Right cardiac atrium (tissue), 5 donors: Measurements from ENCODE around the gene TMEM179. TPM values are rescaled to one million over a fixed set of nuclear protein-coding genes. Genes with fewer than 3 reads are reported as not detected.
A peak's percentile ranks its signal among the peaks of the same experiment; 100 is the strongest.

Experiments used
- ATAC-seq, 2 donors: fragments of 200-7000 bp; cut with Tn5 transposase; one replicate each; pipeline versions ENCODE4 v1.8.0 to v1.9.1; 2020; ENCODE audit warnings: moderate library complexity in 2 of 2, mild to moderate bottlenecking in 1 of 2
- DNase-seq, 3 donors: peaks; one replicate each; pipeline ENCODE4 v3.0.0-alpha.2; 2020
- H3K27ac ChIP-seq: one replicate; pipeline ENCODE4 v1.5.1; 2013; ENCODE audit warnings: mild to moderate bottlenecking, low read length, control low read depth, moderate library complexity
- H3K27me3 ChIP-seq: one replicate; pipeline ENCODE4 v1.6.1; 2013; ENCODE audit not compliant: control insufficient read depth, insufficient read depth
- H3K4me1 ChIP-seq: one replicate; pipeline ENCODE4 v1.6.1; 2013; ENCODE audit warnings: low read length; ENCODE audit not compliant: control insufficient read depth, insufficient read depth
- H3K4me3 ChIP-seq: one replicate; pipeline ENCODE4 v1.5.1; 2013; ENCODE audit warnings: low read length, control low read depth
- H3K9me3 ChIP-seq: one replicate; pipeline ENCODE4 v1.6.1; 2013; ENCODE audit warnings: low read length; ENCODE audit not compliant: control insufficient read depth
- WGBS: extraction: QIAGEN DNeasy Blood & Tissue Kit; methylation state at CpG from one replicate; pipeline ENCODE4 v1.1.7; 2013; 5-methylcytosine and 5-hydroxymethylcytosine counted together
- intact Hi-C, 4 donors: fragments of 100-400 bp; cut with DNase I; formaldehyde crosslinking; loops; one replicate each; pipeline versions ENCODE4 v1.11.0 to v1.14.0; 2022 to 2023
- polyA plus RNA-seq: library from polyadenylated mRNA; stranded (reverse); fragments of 200-250 nt; gene quantifications from one replicate; pipeline ENCODE4 v1.2.3, GENCODE V29; 2013
- total RNA-seq, 4 donors: library from RNA; stranded (reverse); fragmentation: NEBNext Ultra II Directional; extraction: Animal tissue kit (Norgen Biotek cat#: 25700); gene quantifications; one replicate each; pipeline ENCODE4 v1.2.1, GENCODE V29; 2021
- donor health status: healthy with polysubstance abuse.
- donor health status: DM: no; HTN: yes; CAD: no.
- donor health status: DM: no; HTN: no; CAD: no.
- donor health status: DM: no; HTN: yes; CAD: no; lungs with severe emphysema.
- donor health status: DM: yes; HTN: yes; CAD: no.

Gene TMEM179
- total and polyA plus RNA-seq, 5 donors = 0.57 to 2.2 (median 1.2) TPM

DNA sequence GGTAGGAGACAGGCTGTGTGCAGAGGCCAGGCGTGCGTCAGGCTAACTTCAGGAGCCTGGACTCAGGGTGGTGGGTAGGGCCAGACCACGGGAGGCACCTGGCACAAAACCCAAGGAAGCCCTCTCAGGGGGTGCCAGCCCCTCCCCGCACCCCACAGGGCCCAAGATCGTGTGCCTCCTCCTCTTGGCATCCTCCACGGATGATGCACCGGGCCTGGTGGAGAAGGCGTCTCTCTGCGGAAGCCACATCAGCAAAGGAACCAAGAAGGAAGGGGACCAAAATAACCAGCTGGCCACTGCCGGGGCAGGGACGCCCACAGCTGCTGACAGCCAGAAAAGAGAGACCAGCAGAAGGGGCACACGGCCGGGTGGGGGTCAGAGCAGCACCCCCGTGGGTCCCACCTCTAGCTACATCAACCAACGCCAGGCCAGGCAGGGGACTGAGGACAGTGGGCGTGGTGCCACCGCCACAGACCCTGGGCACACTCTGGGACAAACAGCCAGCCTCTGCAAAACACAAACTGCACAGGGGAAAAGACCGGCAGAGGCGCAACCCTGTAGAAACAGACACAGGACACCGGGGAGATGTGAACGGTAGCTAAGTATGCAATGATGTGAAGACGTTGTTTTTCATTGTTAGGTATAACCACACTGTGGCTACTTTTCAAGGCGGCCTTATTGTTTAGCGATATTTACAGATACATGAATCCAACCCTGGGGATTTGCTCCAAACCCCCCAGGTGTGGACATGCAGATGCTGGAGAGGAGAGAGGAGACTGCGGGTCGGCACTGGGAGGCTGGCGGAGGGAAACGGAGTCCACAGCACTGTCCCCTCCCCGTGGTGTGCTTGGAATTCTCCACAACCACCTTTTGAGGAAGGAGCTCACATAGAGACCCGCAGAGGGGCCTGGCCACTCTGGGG is 51.1 kb downstream of the TMEM179 start:
- Histone ChIP-seq H3K9me3 (no peaks in the 10 kb centered on the region), H3K4me1 (no peaks in the 10 kb centered on the region), H3K27ac (no peak overlapping the region), H3K27me3 (no peaks in the 10 kb centered on the region), H3K4me3 (no peak overlapping the region)
- intact Hi-C loops = loop anchor here in 1 of 4 donors (5.0 kb wide), 1 partner anchor 411 kb away; no protein-coding TSS in a partner anchor
- ATAC-seq (no peak), DNase-seq (peak; percentile 6 to 43 (median 41))
- 82% methylated on average over 30 of the region's 30 CpGs for WGBS

- no peak overlapping the region for H3K4me3 ChIP-seq
- H3K27me3 ChIP-seq = no peaks in the 10 kb centered on the region
- H3K9me3 ChIP-seq = no peaks in the 10 kb centered on the region
- H3K27ac ChIP-seq = no peak overlapping the region
- 86% methylated on average over 9 of the region's 9 CpGs for WGBS
- intact Hi-C loops = loop anchor here in 1 of 4 donors (5.0 kb wide), 1 partner anchor 410 kb away; no protein-coding TSS in a partner anchor
- H3K4me1 ChIP-seq = no peaks in the 10 kb centered on the region
- ATAC-seq = no peak
- no peak for DNase-seq
Observed at GRCh38 chr14:104552738-104553125, 51.8 kb downstream of the TMEM179 start.

DNA sequence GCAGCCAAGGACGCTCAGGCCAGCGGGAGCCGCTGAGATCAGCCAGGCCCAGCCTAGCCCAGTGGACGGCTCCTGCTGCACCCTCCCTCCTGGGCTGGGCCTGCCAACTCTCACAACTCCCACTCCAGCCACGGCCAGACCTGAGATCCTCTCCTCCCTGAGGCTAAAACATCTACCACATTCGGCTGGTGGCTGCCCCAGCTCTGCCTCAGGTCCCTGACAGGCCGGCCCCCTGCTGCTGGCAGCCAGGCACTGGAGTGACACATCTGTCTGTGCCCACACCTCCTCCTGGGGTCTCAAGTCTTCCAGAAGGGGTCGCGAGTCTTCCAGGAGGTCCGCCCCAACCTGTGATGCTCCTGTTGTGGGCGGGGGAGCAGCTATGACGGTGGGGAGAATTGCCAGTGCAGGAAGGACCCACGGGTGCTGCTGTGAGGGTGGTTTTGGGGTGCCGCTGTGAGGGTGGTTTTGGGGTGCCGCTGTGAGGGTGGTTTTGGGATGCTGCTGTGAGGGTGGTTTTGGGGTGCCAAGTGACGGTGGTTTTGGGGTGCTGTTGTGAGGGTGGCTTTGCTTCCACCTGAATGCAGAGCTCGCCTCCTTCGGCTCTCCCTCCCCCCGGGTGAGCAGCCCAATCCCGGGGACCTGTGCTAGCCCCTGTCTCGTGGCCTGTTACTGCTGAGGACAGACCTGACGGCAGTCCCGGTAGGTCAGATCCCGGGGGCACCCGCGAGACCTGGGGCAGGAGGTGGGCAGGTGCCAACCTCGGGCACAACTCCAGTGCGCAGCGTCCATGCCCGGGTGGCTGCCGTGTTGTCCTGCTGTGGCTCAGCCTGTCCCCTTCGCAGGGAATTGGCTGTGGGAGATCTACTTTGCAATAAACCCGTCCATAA is 52.5 kb downstream of the TMEM179 start:
- Histone ChIP-seq H3K4me1 (no peaks in the 10 kb centered on the region), H3K27ac (no peak overlapping the region), H3K9me3 (no peaks in the 10 kb centered on the region), H3K4me3 (no peak overlapping the region), H3K27me3 (no peaks in the 10 kb centered on the region)
- intact Hi-C loops = loop anchor here in 1 of 4 donors (5.0 kb wide), 1 partner anchor 410 kb away; no protein-coding TSS in a partner anchor
- WGBS = 82% methylated on average over 33 of the region's 33 CpGs
- no peak for ATAC-seq
- peak in 2 of 3 donors; percentile 4 to 53 for DNase-seq

DNA sequence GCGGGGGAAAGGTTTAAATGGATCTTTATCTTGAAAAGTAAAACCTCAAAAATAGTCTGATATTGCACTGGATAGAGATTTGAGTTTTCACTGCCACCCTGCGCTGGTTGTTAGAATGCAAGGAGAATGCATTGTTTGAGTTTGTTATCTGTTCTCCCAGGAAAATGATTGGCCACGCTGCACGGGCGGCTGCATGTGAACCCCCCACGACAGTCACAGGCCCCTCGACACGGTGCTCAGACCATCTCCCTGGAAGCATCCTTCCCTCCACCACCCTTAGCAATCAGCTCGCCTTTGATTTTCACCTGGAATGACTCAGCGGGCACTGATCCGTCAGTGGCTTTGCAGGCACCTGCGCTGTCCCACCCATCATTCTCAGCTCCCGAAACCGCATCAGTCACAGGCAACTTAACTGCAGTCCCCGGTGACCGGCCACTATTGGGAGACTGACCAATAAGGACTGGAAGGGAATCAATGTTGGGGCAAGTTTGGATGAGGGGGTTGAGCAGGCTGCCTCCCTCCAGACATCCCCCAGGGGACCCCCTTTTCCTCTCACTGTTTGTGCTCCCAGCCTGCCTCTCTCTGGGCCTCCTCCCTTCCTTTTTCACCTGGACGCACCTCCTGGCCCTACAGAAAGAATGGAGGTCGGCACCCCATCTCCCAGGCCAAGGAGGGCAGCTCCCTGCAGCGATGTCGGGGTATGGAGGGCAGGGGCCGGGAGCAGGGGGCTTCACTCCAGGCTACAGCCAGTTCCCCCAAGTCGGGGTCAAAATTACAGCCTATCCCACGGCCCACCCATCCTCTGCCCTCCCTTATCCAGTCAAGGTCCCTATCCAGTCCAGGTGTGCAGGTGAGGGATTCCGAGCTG is 53.5 kb downstream of the TMEM179 start:
- no peaks in the 10 kb centered on the region for H3K9me3 ChIP-seq
- H3K27me3 ChIP-seq = no peaks in the 10 kb centered on the region
- DNase-seq (peak in 1 of 3 donors; percentile 6), ATAC-seq (no peak)
- WGBS = 78% methylated on average over 24 of the region's 24 CpGs
- H3K27ac ChIP-seq = no peak overlapping the region
- no peaks in the 10 kb centered on the region for H3K4me1 ChIP-seq
- no peak overlapping the region for H3K4me3 ChIP-seq
- intact Hi-C loops = loop anchor here in 1 of 4 donors (5.0 kb wide), 1 partner anchor 409 kb away; no protein-coding TSS in a partner anchor

GRCh38 chr14:104550340-104550860 is 54.2 kb downstream of the TMEM179 start:
- no peak overlapping the region for H3K4me3 ChIP-seq
- peak in 1 of 3 donors; percentile 32 for DNase-seq
- no peaks in the 10 kb centered on the region for H3K4me1 ChIP-seq
- WGBS = 86% methylated on average over 13 of the region's 13 CpGs
- H3K27me3 ChIP-seq = no peaks in the 10 kb centered on the region
- intact Hi-C loops = loop anchor here in 1 of 4 donors (5.0 kb wide), 1 partner anchor 408 kb away; no protein-coding TSS in a partner anchor
- no peaks in the 10 kb centered on the region for H3K9me3 ChIP-seq
- ATAC-seq = no peak
- no peak overlapping the region for H3K27ac ChIP-seq

DNA sequence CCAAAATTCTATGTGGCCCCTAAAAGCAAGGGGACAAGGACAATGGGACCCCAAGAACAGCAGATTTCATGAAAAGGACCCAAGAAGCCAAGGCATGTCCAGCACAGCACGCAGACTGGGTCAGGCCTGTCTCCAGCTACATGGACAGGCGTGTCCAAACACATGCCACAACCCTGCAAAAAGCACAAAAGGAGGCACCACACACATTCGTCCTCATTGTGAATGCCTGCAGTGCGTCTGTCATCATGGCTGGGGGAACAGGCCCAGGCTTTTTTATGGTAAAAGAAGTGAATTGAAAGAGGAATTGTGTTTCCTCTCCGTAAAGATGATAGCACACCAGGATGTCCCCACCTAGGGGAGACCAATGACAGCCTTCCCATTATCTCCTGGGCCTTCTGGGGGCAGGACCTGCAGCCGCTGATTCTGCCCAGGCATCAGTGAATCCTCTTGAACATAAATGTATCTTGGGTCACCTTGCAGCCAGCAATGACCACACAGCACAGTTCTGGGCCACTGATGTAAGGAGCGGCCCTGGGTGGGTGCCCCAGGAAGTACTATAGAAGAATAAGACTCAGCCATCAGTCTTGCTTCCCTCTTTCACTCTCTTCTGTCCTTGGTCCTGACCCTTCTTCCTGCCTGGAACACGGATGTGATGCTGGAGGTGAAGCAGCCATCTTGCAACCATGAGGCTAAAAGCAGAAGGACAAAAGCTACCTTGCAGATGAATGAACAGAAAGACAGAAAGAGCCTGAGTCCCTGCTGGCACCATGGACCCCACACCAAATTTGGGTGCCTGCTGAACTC is 54.8 kb downstream of the TMEM179 start:
- no peaks in the 10 kb centered on the region for H3K4me1 ChIP-seq
- intact Hi-C loops = loop anchor here in 1 of 4 donors (5.0 kb wide), 1 partner anchor 407 kb away; no protein-coding TSS in a partner anchor
- ATAC-seq = no peak
- WGBS = 79% methylated on average over 8 of the region's 8 CpGs
- DNase-seq = no peak
- no peaks in the 10 kb centered on the region for H3K9me3 ChIP-seq
- no peaks in the 10 kb centered on the region for H3K27me3 ChIP-seq
- H3K27ac ChIP-seq = no peak overlapping the region
- no peak overlapping the region for H3K4me3 ChIP-seq

- WGBS = 39% methylated on average over 15 of the region's 15 CpGs
- Histone ChIP-seq H3K4me1 (no peaks in the 10 kb centered on the region), H3K27me3 (no peaks in the 10 kb centered on the region)
Observed at GRCh38 chr14:104548802-104549535, 55.6 kb downstream of the TMEM179 start.

GRCh38 chr14:104547998-104548700 is 56.4 kb downstream of the TMEM179 start:
- H3K27me3 ChIP-seq = no peaks in the 10 kb centered on the region
- intact Hi-C loops = no loop called here
- DNase-seq = no peak

More at GRCh38 chr14:104548802-104549535, 55.6 kb downstream of the TMEM179 start:
- Histone ChIP-seq H3K4me3 (no peak overlapping the region), H3K9me3 (no peaks in the 10 kb centered on the region), H3K27ac (no peak overlapping the region)
- intact Hi-C loops = no loop called here
- ATAC-seq (no peak), DNase-seq (peak in 1 of 3 donors; percentile 5)

More at GRCh38 chr14:104547998-104548700, 56.4 kb downstream of the TMEM179 start:
- 84% methylated on average over 14 of the region's 14 CpGs for WGBS
- Histone ChIP-seq H3K4me3 (no peak overlapping the region), H3K9me3 (no peaks in the 10 kb centered on the region), H3K27ac (no peak overlapping the region), H3K4me1 (no peaks in the 10 kb centered on the region)
- no peak for ATAC-seq
